HepG2 (cell line): Measurements from ENCODE around the gene PRM3. TPM values are rescaled to one million over a fixed set of nuclear protein-coding genes. Genes with fewer than 3 reads are reported as not detected.

Experiments used
- ARID4A ChIP-seq: sonication (generic); formaldehyde crosslinking; IDR thresholded peaks from 2 replicates; pipeline ENCODE4 v1.5.0; 2020; ENCODE audit warnings: mild to moderate bottlenecking, missing genetic modification reagents, borderline replicate concordance
- BRCA1 ChIP-seq: sonication (generic); formaldehyde crosslinking; IDR thresholded peaks from 2 replicates; pipeline ENCODE4 v1.4.0; 2020; ENCODE audit warnings: missing genetic modification reagents
- CENPX ChIP-seq: sonication (generic); formaldehyde crosslinking; IDR thresholded peaks from 2 replicates; pipeline ENCODE4 v1.9.0; 2021; ENCODE audit warnings: mild to moderate bottlenecking, missing genetic modification reagents, moderate library complexity
- EZH2 ChIP-seq: conservative IDR thresholded peaks from 2 replicates; pipeline ENCODE4 v1.6.1; 2012; ENCODE audit warnings: mild to moderate bottlenecking, low read depth, low read length, moderate library complexity
- HNF1B ChIP-seq: sonication (generic); formaldehyde crosslinking; IDR thresholded peaks from 2 replicates; pipeline ENCODE4 v1.5.1; 2020; ENCODE audit warnings: mild to moderate bottlenecking, moderate library complexity, missing genetic modification reagents
- ISL2 ChIP-seq: sonication (generic); formaldehyde crosslinking; IDR thresholded peaks from 2 replicates; pipeline ENCODE4 v1.5.0; 2020; ENCODE audit warnings: missing genetic modification reagents
- JUN ChIP-seq: sonication (generic); formaldehyde crosslinking; IDR thresholded peaks from 2 replicates; pipeline ENCODE4 v1.4.0; 2020; ENCODE audit warnings: mild to moderate bottlenecking, missing genetic modification reagents
- MNT ChIP-seq: fragments of 450-650 bp; IDR thresholded peaks from 2 replicates; pipeline ENCODE4 v1.6.1; 2016
- PAWR ChIP-seq: sonication (generic); formaldehyde crosslinking; IDR thresholded peaks from 2 replicates; pipeline ENCODE4 v1.4.0; 2020; ENCODE audit warnings: missing genetic modification reagents, mild to moderate bottlenecking, borderline replicate concordance
- PHB2 ChIP-seq: fragments of 450-650 bp; IDR thresholded peaks from 2 replicates; pipeline ENCODE4 v1.6.1; 2018; ENCODE audit not compliant: partially characterized antibody
- RCOR2 ChIP-seq: IDR thresholded peaks from 2 replicates; pipeline ENCODE4 v1.6.1; 2016; ENCODE audit warnings: missing biosample characterization, missing genetic modification reagents
- RFX1 ChIP-seq: fragments of 450-650 bp; IDR thresholded peaks from 2 replicates; pipeline ENCODE4 v1.6.1; 2017
- SKIL ChIP-seq: sonication (generic); formaldehyde crosslinking; IDR thresholded peaks from 2 replicates; pipeline ENCODE4 v1.8.0; 2022; ENCODE audit warnings: missing genetic modification reagents, mild to moderate bottlenecking, moderate library complexity, borderline replicate concordance
- TAF1 ChIP-seq: sonication (generic); formaldehyde crosslinking; IDR thresholded peaks from 2 replicates; pipeline ENCODE4 v1.4.0; 2020; ENCODE audit warnings: missing genetic modification reagents
- ZMYM3 ChIP-seq: sonication (generic); formaldehyde crosslinking; IDR thresholded peaks from 2 replicates; pipeline ENCODE4 v1.5.1; 2020; ENCODE audit warnings: mild to moderate bottlenecking, missing genetic modification reagents
- ZNF143 ChIP-seq: sonication (generic); formaldehyde crosslinking; IDR thresholded peaks from 2 replicates; pipeline ENCODE4 v1.4.0; 2020; ENCODE audit warnings: missing genetic modification reagents
- ZNF234 ChIP-seq: sonication (generic); formaldehyde crosslinking; conservative IDR thresholded peaks from 2 replicates; pipeline ENCODE4 v1.5.1; 2020; ENCODE audit warnings: mild to moderate bottlenecking, missing genetic modification reagents
- ZNF543 ChIP-seq: sonication (generic); formaldehyde crosslinking; IDR thresholded peaks from 2 replicates; pipeline ENCODE4 v1.4.0; 2020; ENCODE audit warnings: mild to moderate bottlenecking, missing genetic modification reagents
- ZNF7 ChIP-seq: IDR thresholded peaks from 2 replicates; pipeline ENCODE4 v1.6.1; 2016; ENCODE audit warnings: missing biosample characterization, missing genetic modification reagents
- polyA plus RNA-seq, 8 experiments: library from polyadenylated mRNA; depleted of rRNA in 3 of 8; stranded (reverse) in 7 of 8; unstranded in 1 of 8; fragments of >200 nt; fragmentation: Illumina TruSeq in 4 of 8; extraction: Trizol in 4 of 8; gene quantifications; 2 replicates each; pipeline versions ENCODE4 v1.2.1 to v1.2.3, GENCODE V29; 2011 to 2016; ENCODE audit warnings: low read depth in 4 of 8, missing spikeins in 1 of 8, mixed read lengths in 1 of 8; ENCODE audit not compliant: insufficient read depth in 1 of 8
- total RNA-seq, 5 experiments: library from RNA; depleted of rRNA; stranded (reverse); fragments of >200 nt; fragmentation: Illumina TruSeq; extraction: Trizol; gene quantifications; 2 replicates each; pipeline ENCODE4 v1.2.3, GENCODE V29; 2016; ENCODE audit warnings: low read depth in 1 of 5

The PRM3 gene
- total and polyA plus RNA-seq, 2 of the 13 experiments (the other 11 are each of a cell fraction or from before 2014, with no cell fraction given), result not detected

- TF ChIP-seq CENPX (CRISPR knock-in tag) (no peak), ZNF143 (peak; percentile 59), JUN (CRISPR knock-in tag) (0 out of 2 replicates have a peak, but pooled peaks have one; percentile 7), ZNF7 (0 out of 2 replicates have a peak, but pooled peaks have one; percentile 21), MNT (peak; percentile 21; the same call in 1 of the 2 replicates), PAWR (no peak; the same call in 1 of the 2 replicates), ZMYM3 (CRISPR knock-in tag) (no peak), RFX1 (no peak), BRCA1 (CRISPR knock-in tag) (peak; percentile 11; the same call in 1 of the 2 replicates), PHB2 (no peak), HNF1B (peak; percentile 79; the same call in 1 of the 2 replicates), ISL2 (CRISPR knock-in tag) (peak; percentile 42; the same call in 1 of the 2 replicates), TAF1 (CRISPR knock-in tag) (peak; percentile 91), EZH2 (no peak), ZNF543 (CRISPR knock-in tag) (0 out of 2 replicates have a peak, but pooled peaks have one; percentile 59), ARID4A (CRISPR knock-in tag) (peak; percentile 66; the same call in 1 of the 2 replicates), RCOR2 (CRISPR knock-in tag) (peak; percentile 33; the same call in 1 of the 2 replicates), ZNF234 (peak; percentile 60; the same call in 1 of the 2 replicates), SKIL (0 out of 2 replicates have a peak, but pooled peaks have one; percentile 59)
These were observed 17.4 kb downstream of the PRM3 start, which contains the start of gene SOCS1 (continued) for GRCh38 chr16:11255737-11256660.
